H9 (cell line): ENCODE data around the gene BPIFB2. TPM values are rescaled to one million over a fixed set of nuclear protein-coding genes. Genes with fewer than 3 reads are reported as not detected.

Experiments
- DNase-seq: peaks from one replicate; pipeline ENCODE4 v3.0.0-alpha.2; 2017
- H2AFZ ChIP-seq: one replicate; pipeline ENCODE4 v1.6.1; 2013; ENCODE audit warnings: mild to moderate bottlenecking, low read length, control low read depth, moderate library complexity
- H2AK5ac ChIP-seq: 2 replicates; pipeline ENCODE4 v1.6.1; 2013; ENCODE audit warnings: low read length, control low read depth, mixed read lengths; ENCODE audit not compliant: insufficient read length
- H2BK120ac ChIP-seq: one replicate; pipeline ENCODE4 v1.6.1; 2013; ENCODE audit warnings: low read depth, mild to moderate bottlenecking, low read length, control low read depth, inconsistent platforms; ENCODE audit not compliant: poor library complexity, severe bottlenecking
- H2BK12ac ChIP-seq: 2 replicates; pipeline ENCODE4 v1.6.1; 2013; ENCODE audit warnings: low read length, control low read depth, mixed read lengths, low read depth; ENCODE audit not compliant: insufficient read length
- H2BK15ac ChIP-seq: 2 replicates; pipeline ENCODE4 v1.6.1; 2013; ENCODE audit warnings: low read depth, low read length, control low read depth
- H2BK20ac ChIP-seq: one replicate; pipeline ENCODE4 v1.6.1; 2013; ENCODE audit warnings: low read depth, mild to moderate bottlenecking, low read length, control low read depth, inconsistent platforms; ENCODE audit not compliant: poor library complexity, severe bottlenecking
- H2BK5ac ChIP-seq: 2 replicates; pipeline ENCODE4 v1.6.1; 2013; ENCODE audit warnings: low read length, control low read depth, mixed read lengths; ENCODE audit not compliant: insufficient read length
- H3K14ac ChIP-seq: 2 replicates; pipeline ENCODE4 v1.6.1; 2013; ENCODE audit warnings: low read length, control low read depth; ENCODE audit not compliant: insufficient read depth
- H3K18ac ChIP-seq: 2 replicates; pipeline ENCODE4 v1.6.1; 2013; ENCODE audit warnings: low read depth, mild to moderate bottlenecking, mixed read lengths, low read length, control low read depth; ENCODE audit not compliant: insufficient read length
- H3K23ac ChIP-seq: 2 replicates; pipeline ENCODE4 v1.6.1; 2013; ENCODE audit warnings: low read length, control low read depth, mixed read lengths, low read depth; ENCODE audit not compliant: insufficient read length
- H3K23me2 ChIP-seq: 2 replicates; pipeline ENCODE4 v1.6.1; 2013; ENCODE audit warnings: low read depth, mild to moderate bottlenecking, mixed read lengths, low read length, control low read depth; ENCODE audit not compliant: insufficient read length, poor library complexity, severe bottlenecking
- H3K27ac ChIP-seq: 2 replicates; pipeline ENCODE4 v1.5.1; 2013; ENCODE audit warnings: low read length, control low read depth, mixed read lengths, low read depth; ENCODE audit not compliant: insufficient read length
- H3K27me3 ChIP-seq: 2 replicates; pipeline ENCODE4 v1.6.1; 2013; ENCODE audit warnings: low read length, control low read depth, inconsistent platforms; ENCODE audit not compliant: insufficient read depth
- H3K4ac ChIP-seq: 2 replicates; pipeline ENCODE4 v1.6.1; 2013; ENCODE audit warnings: low read depth, mild to moderate bottlenecking, control low read depth, inconsistent platforms, low read length, moderate library complexity
- H3K4me1 ChIP-seq: 2 replicates; pipeline ENCODE4 v1.6.1; 2013; ENCODE audit warnings: low read length, control low read depth, inconsistent platforms; ENCODE audit not compliant: insufficient read depth
- H3K4me2 ChIP-seq: 2 replicates; pipeline ENCODE4 v1.6.1; 2013; ENCODE audit warnings: low read length, control low read depth, mixed read lengths; ENCODE audit not compliant: insufficient read length, insufficient read depth
- H3K56ac ChIP-seq: 2 replicates; pipeline ENCODE4 v1.6.1; 2013; ENCODE audit warnings: low read depth, mild to moderate bottlenecking, mixed read lengths, low read length, control low read depth; ENCODE audit not compliant: insufficient read length
- H3K79me1 ChIP-seq: 2 replicates; pipeline ENCODE4 v1.6.1; 2013; ENCODE audit warnings: low read depth, mild to moderate bottlenecking, moderate library complexity, low read length, control low read depth, inconsistent platforms; ENCODE audit not compliant: insufficient read depth, poor library complexity, severe bottlenecking
- H3K79me2 ChIP-seq: 2 replicates; pipeline ENCODE4 v1.6.1; 2013; ENCODE audit warnings: low read length, control low read depth, inconsistent platforms; ENCODE audit not compliant: insufficient read depth
- H3K9ac ChIP-seq: 2 replicates; pipeline ENCODE4 v1.6.1; 2013; ENCODE audit warnings: low read length, control low read depth, mixed read lengths; ENCODE audit not compliant: insufficient read length; ENCODE audit errors: extremely low read depth
- H3K9me3 ChIP-seq: one replicate; pipeline ENCODE4 v1.6.1; 2013; ENCODE audit warnings: low read depth, low read length, inconsistent platforms; ENCODE audit not compliant: control insufficient read depth
- H3T11ph ChIP-seq: one replicate; pipeline ENCODE4 v1.6.1; 2013; ENCODE audit warnings: mild to moderate bottlenecking, low read length, control low read depth, inconsistent platforms
- H4K20me1 ChIP-seq: one replicate; pipeline ENCODE4 v1.6.1; 2013; ENCODE audit not compliant: control insufficient read depth, insufficient read length, insufficient read depth
- H4K5ac ChIP-seq: 2 replicates; pipeline ENCODE4 v1.6.1; 2013; ENCODE audit warnings: low read depth, mild to moderate bottlenecking, mixed read lengths, low read length, control low read depth; ENCODE audit not compliant: insufficient read length
- H4K8ac ChIP-seq: replicated peaks from 2 replicates; pipeline ENCODE4 v1.6.1; 2013; ENCODE audit warnings: low read length, control low read depth, mixed read lengths, low read depth; ENCODE audit not compliant: insufficient read length
- H4K91ac ChIP-seq: 2 replicates; pipeline ENCODE4 v1.6.1; 2013; ENCODE audit warnings: low read depth, mild to moderate bottlenecking, moderate library complexity, mixed read lengths, low read length, control low read depth; ENCODE audit not compliant: insufficient read length
- H3K27ac Mint-ChIP-seq, 3 experiments: 2 replicates in 2 of 3; 3 replicates in 1 of 3; pipeline ENCODE4 v1.8.0; 2020 to 2021; ENCODE audit warnings: mixed read lengths in 3 of 3, mild to moderate bottlenecking in 1 of 3, moderate library complexity in 1 of 3
- H3K27me3 Mint-ChIP-seq: 2 replicates; pipeline ENCODE4 v1.8.0; 2021; ENCODE audit warnings: low read depth, mild to moderate bottlenecking, moderate library complexity, mixed read lengths
- H3K36me3 Mint-ChIP-seq, 3 experiments: 2 replicates in 2 of 3; 3 replicates in 1 of 3; pipeline ENCODE4 v1.8.0; 2020 to 2021; ENCODE audit warnings: low read depth in 3 of 3, mixed read lengths in 3 of 3; ENCODE audit not compliant: insufficient read depth in 1 of 3
- H3K4me1 Mint-ChIP-seq, 2 experiments: 2 replicates each; pipeline ENCODE4 v1.8.0; 2020; ENCODE audit warnings: mixed read lengths in 2 of 2
- H3K4me3 Mint-ChIP-seq, 2 experiments: 2 replicates in 1 of 2; 3 replicates in 1 of 2; pipeline ENCODE4 v1.8.0; 2020 to 2021; ENCODE audit warnings: mild to moderate bottlenecking in 2 of 2, mixed read lengths in 2 of 2, moderate library complexity in 1 of 2
- H3K9me3 Mint-ChIP-seq, 2 experiments: 2 replicates in 1 of 2; 3 replicates in 1 of 2; pipeline ENCODE4 v1.8.0; 2020; ENCODE audit warnings: mild to moderate bottlenecking in 2 of 2, mixed read lengths in 2 of 2, moderate library complexity in 1 of 2
- WGBS: extraction: QIAGEN DNeasy Blood & Tissue Kit; methylation state at CpG from one replicate; pipeline ENCODE4 v1.1.7; 2013; ENCODE audit warnings: missing lambda C conversion rate, low lambda C conversion rate, mixed read lengths; ENCODE audit not compliant: insufficient read length; ENCODE audit errors: extremely low coverage; 5-methylcytosine and 5-hydroxymethylcytosine counted together
- total RNA-seq: library from RNA; stranded (reverse); gene quantifications from 2 replicates; pipeline ENCODE4 v1.2.1, GENCODE V29; 2021
- TF ChIP-seq, protein P1 (sequence below): fragments of 200-600 bp; sonication (generic); conservative IDR thresholded peaks from 3 replicates; pipeline ENCODE4 v1.8.0; 2021; ENCODE audit warnings: antibody characterized with exemption, mild to moderate bottlenecking

The BPIFB2 gene
- total RNA-seq, 1 experiment from 2014 or later = not detected

DNA sequence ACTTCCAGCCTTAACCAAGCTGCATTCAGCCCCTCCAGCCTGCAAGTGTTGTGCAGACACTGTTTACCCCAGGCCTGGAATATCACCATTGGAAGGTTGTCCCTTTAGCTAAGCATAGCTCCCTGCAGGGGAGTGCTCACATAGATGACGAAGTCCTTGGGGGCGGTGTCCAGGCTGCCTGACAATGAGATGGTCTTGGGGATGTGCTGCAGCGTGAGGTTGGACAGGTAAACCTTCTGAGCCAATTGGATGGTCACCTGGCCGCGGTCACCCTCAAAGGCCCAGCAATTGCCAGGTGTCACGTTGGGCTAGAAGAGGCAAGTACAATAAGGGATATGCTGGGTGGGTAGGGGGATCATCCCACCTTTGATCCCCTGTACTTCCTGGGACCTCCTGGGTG is 21.9 kb upstream of the BPIFB2 start:
- Histone ChIP-seq H3K23ac (no peak overlapping the region), H3K4me2 (no peak overlapping the region), H3K14ac (no peak overlapping the region), H3K79me2 (no peaks in the 10 kb centered on the region), H3K18ac (no peak overlapping the region), H3K4me1 (no peaks in the 10 kb centered on the region), H3K4ac (no peak overlapping the region), H2BK12ac (no peak overlapping the region), H2BK20ac (no peak overlapping the region), H3K27ac (no peak overlapping the region), H2BK15ac (no peak overlapping the region), H4K91ac (no peak overlapping the region), H2BK5ac (no peak overlapping the region), H4K5ac (no peak overlapping the region), H3T11ph (no peak overlapping the region), H2AK5ac (no peak overlapping the region), H3K56ac (no peak overlapping the region), H3K9me3 (no peaks in the 10 kb centered on the region), H3K27me3 (no peaks in the 10 kb centered on the region), H2AFZ (no peak overlapping the region), H3K79me1 (no peaks in the 10 kb centered on the region), H4K20me1 (no peaks in the 10 kb centered on the region), H4K8ac (no peak overlapping the region), H3K9ac (no peak overlapping the region), H3K23me2 (no peaks in the 10 kb centered on the region), H2BK120ac (no peak overlapping the region)
- H3K4me1 Mint-ChIP-seq = peaks cover 5 to 6% of the 10 kb centered on the region in 2 experiments; a peak in 1 of 4 replicates
- no CpG with 5 or more reads among the region's 6 CpGs for WGBS
- DNase-seq = no peak
- H3K36me3 Mint-ChIP-seq = no peaks in the 10 kb centered on the region
- H3K9me3 Mint-ChIP-seq = no peaks in the 10 kb centered on the region
- peaks cover 2% of the 10 kb centered on the region for H3K27me3 Mint-ChIP-seq
- TF ChIP-seq, protein P1, sequence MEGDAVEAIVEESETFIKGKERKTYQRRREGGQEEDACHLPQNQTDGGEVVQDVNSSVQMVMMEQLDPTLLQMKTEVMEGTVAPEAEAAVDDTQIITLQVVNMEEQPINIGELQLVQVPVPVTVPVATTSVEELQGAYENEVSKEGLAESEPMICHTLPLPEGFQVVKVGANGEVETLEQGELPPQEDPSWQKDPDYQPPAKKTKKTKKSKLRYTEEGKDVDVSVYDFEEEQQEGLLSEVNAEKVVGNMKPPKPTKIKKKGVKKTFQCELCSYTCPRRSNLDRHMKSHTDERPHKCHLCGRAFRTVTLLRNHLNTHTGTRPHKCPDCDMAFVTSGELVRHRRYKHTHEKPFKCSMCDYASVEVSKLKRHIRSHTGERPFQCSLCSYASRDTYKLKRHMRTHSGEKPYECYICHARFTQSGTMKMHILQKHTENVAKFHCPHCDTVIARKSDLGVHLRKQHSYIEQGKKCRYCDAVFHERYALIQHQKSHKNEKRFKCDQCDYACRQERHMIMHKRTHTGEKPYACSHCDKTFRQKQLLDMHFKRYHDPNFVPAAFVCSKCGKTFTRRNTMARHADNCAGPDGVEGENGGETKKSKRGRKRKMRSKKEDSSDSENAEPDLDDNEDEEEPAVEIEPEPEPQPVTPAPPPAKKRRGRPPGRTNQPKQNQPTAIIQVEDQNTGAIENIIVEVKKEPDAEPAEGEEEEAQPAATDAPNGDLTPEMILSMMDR = no peak
- H3K4me3 Mint-ChIP-seq = no peak overlapping the region
- no peak overlapping the region for H3K27ac Mint-ChIP-seq
